GM23338 (cell line): ENCODE measurements around the gene KRT17. TPM values are rescaled to one million over a fixed set of nuclear protein-coding genes. Genes with fewer than 3 reads are reported as not detected.

Experiments
- ATAC-seq: fragments of 200-7000 bp; cut with Tn5 transposase; 3 replicates; pipeline ENCODE4 v1.9.1; 2020
- DNase-seq: peaks from one replicate; pipeline ENCODE4 v3.0.0-alpha.2; 2015; ENCODE audit warnings: low spot score
- H2AFZ ChIP-seq: fragments of 200-600 bp; sonication (generic); 2 replicates; pipeline ENCODE4 v1.8.0; 2016; ENCODE audit warnings: antibody characterized with exemption, mild to moderate bottlenecking, moderate library complexity
- H3F3A ChIP-seq: fragments of 200-600 bp; sonication (generic); replicated peaks from 2 replicates; pipeline ENCODE4 v1.8.0; 2017; ENCODE audit warnings: antibody characterized with exemption, mixed run types, low read depth
- H3K27ac ChIP-seq: fragments of 200-600 bp; sonication (generic); 2 replicates; pipeline ENCODE4 v1.6.1; 2016; ENCODE audit warnings: low read depth
- H3K27me3 ChIP-seq: fragments of 200-600 bp; sonication (generic); 2 replicates; pipeline ENCODE4 v1.8.0; 2016; ENCODE audit warnings: mild to moderate bottlenecking, mixed run types, moderate library complexity; ENCODE audit not compliant: insufficient read depth
- H3K36me3 ChIP-seq: fragments of 200-600 bp; sonication (generic); 2 replicates; pipeline ENCODE4 v1.8.0; 2016; ENCODE audit warnings: mild to moderate bottlenecking; ENCODE audit not compliant: insufficient read depth
- H3K4me1 ChIP-seq: fragments of 200-600 bp; sonication (generic); 2 replicates; pipeline ENCODE4 v1.8.0; 2016; ENCODE audit warnings: mild to moderate bottlenecking, moderate library complexity; ENCODE audit not compliant: insufficient read depth
- H3K4me2 ChIP-seq: fragments of 200-600 bp; sonication (generic); 2 replicates; pipeline ENCODE4 v1.7.1; 2017; ENCODE audit warnings: mixed run types
- H3K4me3 ChIP-seq: fragments of 200-600 bp; sonication (generic); 2 replicates; pipeline ENCODE4 v1.6.1; 2016; ENCODE audit warnings: mixed run types
- H3K79me2 ChIP-seq: fragments of 200-600 bp; sonication (generic); replicated peaks from 2 replicates; pipeline ENCODE4 v1.8.0; 2017; ENCODE audit warnings: mild to moderate bottlenecking; ENCODE audit not compliant: insufficient read depth
- H3K9me2 ChIP-seq: fragments of 200-600 bp; sonication (generic); 2 replicates; pipeline ENCODE4 v1.8.0; 2017; ENCODE audit not compliant: insufficient read depth
- H4K20me1 ChIP-seq: fragments of 200-600 bp; sonication (generic); replicated peaks from 2 replicates; pipeline ENCODE4 v1.8.0; 2017; ENCODE audit warnings: mild to moderate bottlenecking; ENCODE audit not compliant: insufficient read depth
- H3K27ac Mint-ChIP-seq: 2 replicates; pipeline ENCODE4 v1.8.0; 2020; ENCODE audit warnings: inconsistent platforms, mild to moderate bottlenecking, moderate library complexity, mixed read lengths
- H3K27me3 Mint-ChIP-seq: 3 replicates; pipeline ENCODE4 v1.8.0; 2022; ENCODE audit warnings: low read depth, mild to moderate bottlenecking, moderate library complexity, mixed read lengths, inconsistent platforms; ENCODE audit not compliant: insufficient read depth, poor library complexity
- H3K36me3 Mint-ChIP-seq: 3 replicates; pipeline ENCODE4 v1.8.0; 2021; ENCODE audit warnings: low read depth, mild to moderate bottlenecking, inconsistent platforms, moderate library complexity, mixed read lengths
- H3K4me1 Mint-ChIP-seq: 3 replicates; pipeline ENCODE4 v1.8.0; 2020; ENCODE audit warnings: mild to moderate bottlenecking, inconsistent platforms, mixed read lengths
- H3K4me3 Mint-ChIP-seq: 3 replicates; pipeline ENCODE4 v1.8.0; 2021; ENCODE audit warnings: moderate library complexity, mild to moderate bottlenecking, inconsistent platforms, mixed read lengths
- H3K9me3 Mint-ChIP-seq: 3 replicates; pipeline ENCODE4 v1.8.0; 2020; ENCODE audit warnings: moderate library complexity, mild to moderate bottlenecking, inconsistent platforms, mixed read lengths
- CREB1 ChIP-seq: fragments of 250-450 bp; sonication (Bioruptor Pico); IDR thresholded peaks from 2 replicates; pipeline ENCODE4 v1.5.0; 2020; ENCODE audit warnings: low read depth, mild to moderate bottlenecking, moderate library complexity
- CTCF ChIP-seq, 2 experiments: fragments of 200-600 bp in 1 of 2; sonication (generic) in 1 of 2; conservative IDR thresholded peaks; 2 replicates each; pipeline versions ENCODE4 v1.5.1 to v1.6.1; 2016 to 2017; ENCODE audit warnings: antibody characterized with exemption in 2 of 2, low read depth in 2 of 2, mild to moderate bottlenecking in 2 of 2, moderate library complexity in 1 of 2
- EZH2phosphoT487 ChIP-seq: fragments of 200-600 bp; sonication (generic); IDR thresholded peaks from one replicate; pipeline ENCODE4 v1.8.1; 2018; ENCODE audit warnings: antibody characterized with exemption; ENCODE audit not compliant: unreplicated experiment
- NANOG ChIP-seq: IDR thresholded peaks from 2 replicates; pipeline ENCODE4 v1.6.1; 2016; ENCODE audit warnings: antibody characterized with exemption, borderline replicate concordance
- POLR2AphosphoS5 ChIP-seq: IDR thresholded peaks from 2 replicates; pipeline ENCODE4 v1.6.1; 2016; ENCODE audit warnings: antibody characterized with exemption, low read depth
- STAT1 ChIP-seq: IDR thresholded peaks from one replicate; pipeline ENCODE4 v1.6.1; 2016; ENCODE audit warnings: antibody characterized with exemption; ENCODE audit not compliant: unreplicated experiment
- ZNF114 ChIP-seq: fragments of 250-450 bp; sonication (Bioruptor Pico); IDR thresholded peaks from 2 replicates; pipeline ENCODE4 v1.5.0; 2020; ENCODE audit warnings: mild to moderate bottlenecking, moderate library complexity
- ZNF331 ChIP-seq: fragments of 250-450 bp; sonication (Bioruptor Pico); IDR thresholded peaks from 2 replicates; pipeline ENCODE4 v1.5.0; 2020; ENCODE audit warnings: low read depth, mild to moderate bottlenecking, moderate library complexity
- polyA plus RNA-seq: library from polyadenylated mRNA; unstranded; fragments of >200 nt; fragmentation: Nextera tagmentation; extraction: Ambion mirVana; gene quantifications from 2 replicates; pipeline ENCODE4 v1.2.1, GENCODE V29; 2016
- total RNA-seq: library from RNA; depleted of rRNA; stranded (reverse); fragments of >200 nt; shearing (Covaris generic); gene quantifications from 2 replicates; pipeline ENCODE4 v1.2.3, GENCODE V29; 2014
- TF ChIP-seq, protein P1 (sequence below): fragments of 250-450 bp; sonication (Bioruptor Pico); IDR thresholded peaks from 2 replicates; pipeline ENCODE4 v1.5.0; 2020; ENCODE audit warnings: mild to moderate bottlenecking, moderate library complexity

Gene KRT17
- total and polyA plus RNA-seq, 2 experiments from 2014 or later: 0.63 to 1.8 TPM

- no peaks in the 10 kb centered on the region for H3K4me1 Mint-ChIP-seq
- Histone ChIP-seq H3K36me3 (no peaks in the 10 kb centered on the region), H2AFZ (no peak overlapping the region), H3K4me2 (no peak overlapping the region), H3K79me2 (no peaks in the 10 kb centered on the region), H3K4me3 (no peak overlapping the region), H3K9me2 (no peaks in the 10 kb centered on the region), H3K27ac (no peak overlapping the region), H4K20me1 (no peaks in the 10 kb centered on the region), H3K4me1 (no peaks in the 10 kb centered on the region), H3K27me3 (no peaks in the 10 kb centered on the region), H3F3A (no peaks in the 10 kb centered on the region)
- no peak overlapping the region for H3K27ac Mint-ChIP-seq
- TF ChIP-seq CREB1 (CRISPR knock-in tag): no peak
- TF ChIP-seq EZH2phosphoT487: no peak
- no peak for TF ChIP-seq CTCF (conservative IDR thresholded peaks at IDR 0.05; ENCODE audit: low read depth in 2 of 2)
- no peak for TF ChIP-seq POLR2AphosphoS5
- no peak for TF ChIP-seq STAT1
- no peak for TF ChIP-seq ZNF114 (CRISPR knock-in tag)
- TF ChIP-seq NANOG: no peak
- no peak for TF ChIP-seq ZNF331 (CRISPR knock-in tag)
- H3K27me3 Mint-ChIP-seq: no peaks in the 10 kb centered on the region
- H3K9me3 Mint-ChIP-seq: peaks cover 12% of the 10 kb centered on the region
- no peak overlapping the region for H3K4me3 Mint-ChIP-seq
- DNase-seq (no peak), ATAC-seq (no peak)
- H3K36me3 Mint-ChIP-seq: no peaks in the 10 kb centered on the region
Observed at GRCh38 chr17:41602524-41602923, 21.9 kb downstream of the KRT17 start.

- Histone ChIP-seq H3K9me2 (no peaks in the 10 kb centered on the region), H4K20me1 (no peaks in the 10 kb centered on the region), H3K27ac (no peak overlapping the region), H3K36me3 (no peaks in the 10 kb centered on the region), H3K79me2 (no peaks in the 10 kb centered on the region), H3K4me3 (no peak overlapping the region), H3K4me2 (no peak overlapping the region), H2AFZ (no peak overlapping the region), H3K27me3 (no peaks in the 10 kb centered on the region), H3K4me1 (no peaks in the 10 kb centered on the region), H3F3A (no peaks in the 10 kb centered on the region)
- Mint-ChIP-seq H3K4me3 (no peak overlapping the region), H3K27me3 (peaks cover 7% of the 10 kb centered on the region), H3K27ac (no peak overlapping the region), H3K36me3 (no peaks in the 10 kb centered on the region), H3K9me3 (peaks cover 2% of the 10 kb centered on the region; the same call in 2 of the 3 replicates), H3K4me1 (no peaks in the 10 kb centered on the region)
- no peak for ATAC-seq
- no peak for DNase-seq
- TF ChIP-seq ZNF331 (CRISPR knock-in tag) (no peak), ZNF114 (CRISPR knock-in tag) (no peak), EZH2phosphoT487 (no peak), POLR2AphosphoS5 (no peak), STAT1 (no peak), CREB1 (CRISPR knock-in tag) (no peak)
Observed at GRCh38 chr17:41600318-41600717, 24.1 kb downstream of the KRT17 start.

DNA sequence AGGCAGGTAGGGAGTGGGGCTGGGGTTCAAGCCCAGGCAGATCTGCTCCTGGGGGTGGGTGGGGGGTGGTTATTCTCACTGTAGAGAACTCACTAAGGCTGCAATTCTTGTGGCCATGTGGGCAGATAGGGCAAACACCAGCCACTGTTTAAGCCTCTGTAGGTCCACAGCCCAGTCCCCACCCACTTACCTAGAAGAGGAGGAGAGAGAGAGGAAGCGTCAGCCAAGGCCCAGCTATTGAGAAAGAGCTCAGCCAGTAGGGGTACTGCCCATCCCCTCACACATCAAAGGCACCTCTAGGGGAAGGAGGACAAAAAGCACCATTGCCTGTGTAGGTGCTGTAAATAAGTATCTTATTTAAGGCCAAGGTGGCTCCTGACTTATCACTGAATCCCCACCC is 24.7 kb downstream of the KRT17 start:
- no peaks in the 10 kb centered on the region for H3K9me2 ChIP-seq
- no peaks in the 10 kb centered on the region for H3K27me3 ChIP-seq
- no peak overlapping the region for H3K27ac Mint-ChIP-seq
- H3K27ac ChIP-seq: no peak overlapping the region
- no peaks in the 10 kb centered on the region for H3K4me1 ChIP-seq
- no peaks in the 10 kb centered on the region for H4K20me1 ChIP-seq
- peaks cover 2% of the 10 kb centered on the region; the same call in 2 of the 3 replicates for H3K9me3 Mint-ChIP-seq
- no peaks in the 10 kb centered on the region for H3K4me1 Mint-ChIP-seq
- H3K36me3 ChIP-seq: no peaks in the 10 kb centered on the region
- DNase-seq (no peak), ATAC-seq (peak; percentile 58)
- H3K36me3 Mint-ChIP-seq: no peaks in the 10 kb centered on the region
- H3K4me2 ChIP-seq: no peak overlapping the region
- H3K4me3 ChIP-seq: no peak overlapping the region
- H3K79me2 ChIP-seq: no peaks in the 10 kb centered on the region
- H2AFZ ChIP-seq: no peak overlapping the region
- H3K4me3 Mint-ChIP-seq: no peak overlapping the region
- H3K27me3 Mint-ChIP-seq: peaks cover 7% of the 10 kb centered on the region
- H3F3A ChIP-seq: no peaks in the 10 kb centered on the region
- TF ChIP-seq, protein P1, sequence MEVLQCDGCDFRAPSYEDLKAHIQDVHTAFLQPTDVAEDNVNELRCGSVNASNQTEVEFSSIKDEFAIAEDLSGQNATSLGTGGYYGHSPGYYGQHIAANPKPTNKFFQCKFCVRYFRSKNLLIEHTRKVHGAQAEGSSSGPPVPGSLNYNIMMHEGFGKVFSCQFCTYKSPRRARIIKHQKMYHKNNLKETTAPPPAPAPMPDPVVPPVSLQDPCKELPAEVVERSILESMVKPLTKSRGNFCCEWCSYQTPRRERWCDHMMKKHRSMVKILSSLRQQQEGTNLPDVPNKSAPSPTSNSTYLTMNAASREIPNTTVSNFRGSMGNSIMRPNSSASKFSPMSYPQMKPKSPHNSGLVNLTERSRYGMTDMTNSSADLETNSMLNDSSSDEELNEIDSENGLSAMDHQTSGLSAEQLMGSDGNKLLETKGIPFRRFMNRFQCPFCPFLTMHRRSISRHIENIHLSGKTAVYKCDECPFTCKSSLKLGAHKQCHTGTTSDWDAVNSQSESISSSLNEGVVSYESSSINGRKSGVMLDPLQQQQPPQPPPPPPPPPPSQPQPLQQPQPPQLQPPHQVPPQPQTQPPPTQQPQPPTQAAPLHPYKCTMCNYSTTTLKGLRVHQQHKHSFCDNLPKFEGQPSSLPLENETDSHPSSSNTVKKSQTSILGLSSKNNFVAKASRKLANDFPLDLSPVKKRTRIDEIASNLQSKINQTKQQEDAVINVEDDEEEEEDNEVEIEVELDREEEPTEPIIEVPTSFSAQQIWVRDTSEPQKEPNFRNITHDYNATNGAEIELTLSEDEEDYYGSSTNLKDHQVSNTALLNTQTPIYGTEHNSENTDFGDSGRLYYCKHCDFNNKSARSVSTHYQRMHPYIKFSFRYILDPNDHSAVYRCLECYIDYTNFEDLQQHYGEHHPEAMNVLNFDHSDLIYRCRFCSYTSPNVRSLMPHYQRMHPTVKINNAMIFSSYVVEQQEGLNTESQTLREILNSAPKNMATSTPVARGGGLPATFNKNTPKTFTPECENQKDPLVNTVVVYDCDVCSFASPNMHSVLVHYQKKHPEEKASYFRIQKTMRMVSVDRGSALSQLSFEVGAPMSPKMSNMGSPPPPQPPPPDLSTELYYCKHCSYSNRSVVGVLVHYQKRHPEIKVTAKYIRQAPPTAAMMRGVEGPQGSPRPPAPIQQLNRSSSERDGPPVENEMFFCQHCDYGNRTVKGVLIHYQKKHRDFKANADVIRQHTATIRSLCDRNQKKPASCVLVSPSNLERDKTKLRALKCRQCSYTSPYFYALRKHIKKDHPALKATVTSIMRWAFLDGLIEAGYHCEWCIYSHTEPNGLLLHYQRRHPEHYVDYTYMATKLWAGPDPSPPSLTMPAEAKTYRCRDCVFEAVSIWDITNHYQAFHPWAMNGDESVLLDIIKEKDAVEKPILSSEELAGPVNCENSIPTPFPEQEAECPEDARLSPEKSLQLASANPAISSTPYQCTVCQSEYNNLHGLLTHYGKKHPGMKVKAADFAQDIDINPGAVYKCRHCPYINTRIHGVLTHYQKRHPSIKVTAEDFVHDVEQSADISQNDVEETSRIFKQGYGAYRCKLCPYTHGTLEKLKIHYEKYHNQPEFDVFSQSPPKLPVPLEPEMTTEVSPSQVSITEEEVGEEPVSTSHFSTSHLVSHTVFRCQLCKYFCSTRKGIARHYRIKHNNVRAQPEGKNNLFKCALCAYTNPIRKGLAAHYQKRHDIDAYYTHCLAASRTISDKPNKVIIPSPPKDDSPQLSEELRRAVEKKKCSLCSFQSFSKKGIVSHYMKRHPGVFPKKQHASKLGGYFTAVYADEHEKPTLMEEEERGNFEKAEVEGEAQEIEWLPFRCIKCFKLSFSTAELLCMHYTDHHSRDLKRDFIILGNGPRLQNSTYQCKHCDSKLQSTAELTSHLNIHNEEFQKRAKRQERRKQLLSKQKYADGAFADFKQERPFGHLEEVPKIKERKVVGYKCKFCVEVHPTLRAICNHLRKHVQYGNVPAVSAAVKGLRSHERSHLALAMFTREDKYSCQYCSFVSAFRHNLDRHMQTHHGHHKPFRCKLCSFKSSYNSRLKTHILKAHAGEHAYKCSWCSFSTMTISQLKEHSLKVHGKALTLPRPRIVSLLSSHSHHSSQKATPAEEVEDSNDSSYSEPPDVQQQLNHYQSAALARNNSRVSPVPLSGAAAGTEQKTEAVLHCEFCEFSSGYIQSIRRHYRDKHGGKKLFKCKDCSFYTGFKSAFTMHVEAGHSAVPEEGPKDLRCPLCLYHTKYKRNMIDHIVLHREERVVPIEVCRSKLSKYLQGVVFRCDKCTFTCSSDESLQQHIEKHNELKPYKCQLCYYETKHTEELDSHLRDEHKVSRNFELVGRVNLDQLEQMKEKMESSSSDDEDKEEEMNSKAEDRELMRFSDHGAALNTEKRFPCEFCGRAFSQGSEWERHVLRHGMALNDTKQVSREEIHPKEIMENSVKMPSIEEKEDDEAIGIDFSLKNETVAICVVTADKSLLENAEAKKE (CRISPR knock-in tag): no peak
- no peak for TF ChIP-seq EZH2phosphoT487
